ENCODE measurements around the gene SYNRG.

- TF ChIP-seq CTCF (IDR thresholded peaks at IDR 0.05; ENCODE audit: extremely low read depth in 1 of 2, insufficient read depth in 1 of 2, low read depth in 1 of 2, low read length in 2 of 2) (no peak), POLR2AphosphoS5 (IDR thresholded peaks at IDR 0.05; ENCODE audit: insufficient read depth, low read depth, low read length) (no peak), EZH2 (IDR thresholded peaks at IDR 0.05; ENCODE audit: borderline replicate concordance, low read depth, low read length, severe bottlenecking) (no peak), MAX (IDR thresholded peaks at IDR 0.05; ENCODE audit: insufficient read depth, insufficient read length) (no peak), FOS (IDR thresholded peaks at IDR 0.05; ENCODE audit: borderline replicate concordance, insufficient read depth, low read length) (no peak), POLR2A (IDR thresholded peaks at IDR 0.05; ENCODE audit: low read depth, low read length) (no peak), MYC (IDR thresholded peaks at IDR 0.05; ENCODE audit: low read depth, low read length) (no peak), JUN (IDR thresholded peaks at IDR 0.05; ENCODE audit: borderline replicate concordance, insufficient read depth, insufficient read length, low read depth) (no peak)
These were observed 106.1 kb downstream of the SYNRG start for GRCh38 chr17:37503148-37503547.

Measured in endothelial cell of umbilical vein (primary cell).